KMS-11 (cell line): ENCODE measurements around the gene GPR21.

Experiments used
- H2AFZ ChIP-seq: fragments of 200-600 bp; sonication (generic); 2 replicates; pipeline ENCODE4 v1.6.1; 2016; ENCODE audit warnings: antibody characterized with exemption, mixed run types, low read depth
- H3K27ac ChIP-seq: fragments of 200-600 bp; sonication (generic); 2 replicates; pipeline ENCODE4 v1.6.1; 2016; ENCODE audit warnings: mild to moderate bottlenecking, mixed run types
- H3K27me3 ChIP-seq: fragments of 200-600 bp; sonication (generic); 2 replicates; pipeline ENCODE4 v1.6.1; 2017; ENCODE audit warnings: mild to moderate bottlenecking, low read depth, mixed run types, moderate library complexity; ENCODE audit not compliant: insufficient read depth
- H3K36me3 ChIP-seq: fragments of 200-600 bp; sonication (generic); 2 replicates; pipeline ENCODE4 v1.6.1; 2017; ENCODE audit warnings: mild to moderate bottlenecking, mixed run types; ENCODE audit not compliant: insufficient read depth
- H3K4me1 ChIP-seq: fragments of 200-600 bp; sonication (generic); 2 replicates; pipeline ENCODE4 v1.6.1; 2016; ENCODE audit warnings: mild to moderate bottlenecking, low read depth, mixed run types; ENCODE audit not compliant: poor library complexity, severe bottlenecking
- H3K4me2 ChIP-seq: fragments of 200-600 bp; sonication (generic); 2 replicates; pipeline ENCODE4 v1.7.0; 2016; ENCODE audit warnings: mild to moderate bottlenecking, mixed run types
- H3K4me3 ChIP-seq: fragments of 200-600 bp; sonication (generic); IDR thresholded peaks from 2 replicates; pipeline ENCODE4 v1.6.1; 2017; ENCODE audit warnings: low read depth, low read length, mixed read lengths; ENCODE audit not compliant: insufficient read depth
- H3K79me2 ChIP-seq: fragments of 200-600 bp; sonication (generic); 2 replicates; pipeline ENCODE4 v1.6.1; 2016; ENCODE audit warnings: low read depth, mixed run types; ENCODE audit not compliant: insufficient read depth
- H3K9ac ChIP-seq: fragments of 200-600 bp; sonication (generic); 2 replicates; pipeline ENCODE4 v1.6.1; 2016; ENCODE audit warnings: mild to moderate bottlenecking, mixed run types
- H4K20me1 ChIP-seq: fragments of 200-600 bp; sonication (generic); 2 replicates; pipeline ENCODE4 v1.6.1; 2016; ENCODE audit warnings: mild to moderate bottlenecking, mixed run types; ENCODE audit not compliant: insufficient read depth
- CTCF ChIP-seq: fragments of 200-600 bp; sonication (generic); conservative IDR thresholded peaks from 2 replicates; pipeline ENCODE4 v1.6.1; 2017; ENCODE audit warnings: low read depth, mild to moderate bottlenecking, antibody characterized with exemption, low read length, moderate library complexity, mixed read lengths

The GPR21 gene

GRCh38 chr9:123049589-123050222, 16.2 kb downstream of the GPR21 start:
- no peak for TF ChIP-seq CTCF
- Histone ChIP-seq H4K20me1 (no peaks in the 10 kb centered on the region), H3K79me2 (no peaks in the 10 kb centered on the region), H3K27me3 (no peaks in the 10 kb centered on the region), H3K4me1 (no peaks in the 10 kb centered on the region), H3K4me3 (no peak overlapping the region), H3K36me3 (no peaks in the 10 kb centered on the region), H3K4me2 (no peak overlapping the region), H2AFZ (no peak overlapping the region), H3K9ac (no peak overlapping the region), H3K27ac (no peak overlapping the region)

- H2AFZ ChIP-seq = no peak overlapping the region
- no peaks in the 10 kb centered on the region for H3K36me3 ChIP-seq
- no peak overlapping the region for H3K9ac ChIP-seq
- H3K79me2 ChIP-seq = no peaks in the 10 kb centered on the region
- no peak overlapping the region for H3K4me3 ChIP-seq
- H3K27ac ChIP-seq = no peak overlapping the region
- H3K4me2 ChIP-seq = no peak overlapping the region
- TF ChIP-seq CTCF = no peak
- H3K27me3 ChIP-seq = no peaks in the 10 kb centered on the region
- no peaks in the 10 kb centered on the region for H4K20me1 ChIP-seq
- no peaks in the 10 kb centered on the region for H3K4me1 ChIP-seq
These were observed 19.6 kb downstream of the GPR21 start for GRCh38 chr9:123053046-123053445.

- H3K4me3 ChIP-seq = no peak overlapping the region
- no peak overlapping the region for H2AFZ ChIP-seq
- no peak overlapping the region for H3K4me2 ChIP-seq
- H4K20me1 ChIP-seq = no peaks in the 10 kb centered on the region
- H3K27ac ChIP-seq = no peak overlapping the region
- no peaks in the 10 kb centered on the region for H3K27me3 ChIP-seq
- H3K79me2 ChIP-seq = no peaks in the 10 kb centered on the region
- no peak for TF ChIP-seq CTCF
- no peaks in the 10 kb centered on the region for H3K36me3 ChIP-seq
- no peak overlapping the region for H3K9ac ChIP-seq
- no peaks in the 10 kb centered on the region for H3K4me1 ChIP-seq
These were observed 20.2 kb downstream of the GPR21 start for GRCh38 chr9:123053711-123054110.

GRCh38 chr9:123058834-123059233, 25.4 kb downstream of the GPR21 start:
- Histone ChIP-seq H3K79me2 (no peaks in the 10 kb centered on the region), H4K20me1 (no peaks in the 10 kb centered on the region), H3K4me2 (no peak overlapping the region), H3K4me3 (no peak overlapping the region), H3K27ac (no peak overlapping the region), H3K9ac (no peak overlapping the region), H3K36me3 (no peaks in the 10 kb centered on the region), H3K27me3 (no peaks in the 10 kb centered on the region), H3K4me1 (no peaks in the 10 kb centered on the region), H2AFZ (no peak overlapping the region)
- TF ChIP-seq CTCF = no peak
